Natural killer cell (primary cell): ENCODE measurements around the gene CERS6. TPM values are rescaled to one million over a fixed set of nuclear protein-coding genes. Genes with fewer than 3 reads are reported as not detected.

Experiments used
- ATAC-seq, 3 donors: fragments of 150-1000 bp in 2 of 3; fragments of 200-7000 bp in 1 of 3; cut with Tn5 transposase; 1 replicate in 1 of 3; 2 replicates in 2 of 3; pipeline ENCODE4 v1.10.0; 2021; ENCODE audit warnings: mild to moderate bottlenecking in 2 of 3, moderate library complexity in 2 of 3
- DNase-seq, 2 donors: peaks; one replicate each; pipeline versions ENCODE4 v3.0.0 to v3.0.0-alpha.2; 2013 to 2021; ENCODE audit warnings: mixed read lengths in 1 of 2
- H3K27ac ChIP-seq: one replicate; pipeline ENCODE4 v1.5.1; 2013; ENCODE audit warnings: mild to moderate bottlenecking, low read length
- H3K27me3 ChIP-seq: one replicate; pipeline ENCODE4 v1.6.1; 2013; ENCODE audit warnings: low read length; ENCODE audit not compliant: control insufficient read depth, insufficient read depth
- H3K36me3 ChIP-seq: one replicate; pipeline ENCODE4 v1.6.1; 2013; ENCODE audit warnings: low read length; ENCODE audit not compliant: control insufficient read depth, insufficient read depth
- H3K4me1 ChIP-seq: one replicate; pipeline ENCODE4 v1.6.1; 2013; ENCODE audit warnings: low read length; ENCODE audit not compliant: control insufficient read depth, insufficient read depth
- H3K4me3 ChIP-seq: one replicate; pipeline ENCODE4 v1.5.1; 2013; ENCODE audit warnings: low read length
- H3K9me3 ChIP-seq: one replicate; pipeline ENCODE4 v1.6.1; 2013; ENCODE audit warnings: low read length; ENCODE audit not compliant: control insufficient read depth, insufficient read depth
- H3K27ac Mint-ChIP-seq, 2 donors: one replicate each; pipeline ENCODE4 v1.8.0; 2022; ENCODE audit warnings: mild to moderate bottlenecking in 2 of 2, mixed read lengths in 2 of 2, moderate library complexity in 1 of 2
- H3K27me3 Mint-ChIP-seq, 2 donors: one replicate each; pipeline ENCODE4 v1.8.0; 2022; ENCODE audit warnings: low read depth in 2 of 2, mixed read lengths in 2 of 2
- H3K36me3 Mint-ChIP-seq: one replicate; pipeline ENCODE4 v1.8.0; 2022; ENCODE audit warnings: mixed read lengths
- H3K4me1 Mint-ChIP-seq, 2 donors: one replicate each; pipeline ENCODE4 v1.8.0; 2022; ENCODE audit warnings: mixed read lengths in 2 of 2
- H3K4me3 Mint-ChIP-seq: one replicate; pipeline ENCODE4 v1.8.0; 2022; ENCODE audit warnings: mild to moderate bottlenecking, moderate library complexity, mixed read lengths
- H3K9me3 Mint-ChIP-seq, 2 donors: one replicate each; pipeline ENCODE4 v1.8.0; 2022; ENCODE audit warnings: mixed read lengths in 2 of 2
- WGBS: methylation state at CpG from one replicate; pipeline ENCODE4 v1.1.7; 2013; ENCODE audit warnings: missing lambda C conversion rate; ENCODE audit not compliant: insufficient coverage; 5-methylcytosine and 5-hydroxymethylcytosine counted together
- intact Hi-C: fragments of 100-400 bp; cut with micrococcal nuclease; formaldehyde crosslinking; loops from one replicate; pipeline ENCODE4 v1.14.2; 2022
- total RNA-seq, 4 donors: library from RNA; stranded (reverse); fragments of 120-200 nt in 1 of 4; gene quantifications; one replicate each; pipeline versions ENCODE4 v1.2.3 to v1.2.4, GENCODE V29; 2013 to 2022
- TF ChIP-seq, protein P1 (sequence below): fragments of 200-600 bp; IDR thresholded peaks from one replicate; pipeline ENCODE4 v1.8.0; 2022; ENCODE audit warnings: antibody characterized with exemption

The CERS6 gene
- total RNA-seq, 3 donors from 2014 or later (not counting 1 experiment from before 2014, with no cell fraction given): 9.1 to 13.5 (median 11.8) TPM

- H3K27ac ChIP-seq: no peak overlapping the region
- ATAC-seq (no peak), DNase-seq (no peak)
- WGBS: 62% methylated on average over 2 of the region's 2 CpGs
- H3K4me3 Mint-ChIP-seq: no peak overlapping the region
- H3K4me1 ChIP-seq: no peaks in the 10 kb centered on the region
- no peaks in the 10 kb centered on the region for H3K9me3 Mint-ChIP-seq
- no peaks in the 10 kb centered on the region for H3K36me3 ChIP-seq
- H3K27me3 ChIP-seq: no peaks in the 10 kb centered on the region
- intact Hi-C loops: loop anchor here (10.0 kb wide), 1 partner anchor 107 kb away; no protein-coding TSS in a partner anchor
- no peak overlapping the region for H3K27ac Mint-ChIP-seq
- TF ChIP-seq, protein P1, sequence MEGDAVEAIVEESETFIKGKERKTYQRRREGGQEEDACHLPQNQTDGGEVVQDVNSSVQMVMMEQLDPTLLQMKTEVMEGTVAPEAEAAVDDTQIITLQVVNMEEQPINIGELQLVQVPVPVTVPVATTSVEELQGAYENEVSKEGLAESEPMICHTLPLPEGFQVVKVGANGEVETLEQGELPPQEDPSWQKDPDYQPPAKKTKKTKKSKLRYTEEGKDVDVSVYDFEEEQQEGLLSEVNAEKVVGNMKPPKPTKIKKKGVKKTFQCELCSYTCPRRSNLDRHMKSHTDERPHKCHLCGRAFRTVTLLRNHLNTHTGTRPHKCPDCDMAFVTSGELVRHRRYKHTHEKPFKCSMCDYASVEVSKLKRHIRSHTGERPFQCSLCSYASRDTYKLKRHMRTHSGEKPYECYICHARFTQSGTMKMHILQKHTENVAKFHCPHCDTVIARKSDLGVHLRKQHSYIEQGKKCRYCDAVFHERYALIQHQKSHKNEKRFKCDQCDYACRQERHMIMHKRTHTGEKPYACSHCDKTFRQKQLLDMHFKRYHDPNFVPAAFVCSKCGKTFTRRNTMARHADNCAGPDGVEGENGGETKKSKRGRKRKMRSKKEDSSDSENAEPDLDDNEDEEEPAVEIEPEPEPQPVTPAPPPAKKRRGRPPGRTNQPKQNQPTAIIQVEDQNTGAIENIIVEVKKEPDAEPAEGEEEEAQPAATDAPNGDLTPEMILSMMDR: no peak
- no peak overlapping the region for H3K4me3 ChIP-seq
- no peaks in the 10 kb centered on the region for H3K9me3 ChIP-seq
- H3K36me3 Mint-ChIP-seq: no peaks in the 10 kb centered on the region
- H3K27me3 Mint-ChIP-seq: no peaks in the 10 kb centered on the region
- peaks cover 15 to 45% of the 10 kb centered on the region in 2 donors for H3K4me1 Mint-ChIP-seq
Observed at GRCh38 chr2:168482269-168482668, 26.2 kb downstream of the CERS6 start.

DNA sequence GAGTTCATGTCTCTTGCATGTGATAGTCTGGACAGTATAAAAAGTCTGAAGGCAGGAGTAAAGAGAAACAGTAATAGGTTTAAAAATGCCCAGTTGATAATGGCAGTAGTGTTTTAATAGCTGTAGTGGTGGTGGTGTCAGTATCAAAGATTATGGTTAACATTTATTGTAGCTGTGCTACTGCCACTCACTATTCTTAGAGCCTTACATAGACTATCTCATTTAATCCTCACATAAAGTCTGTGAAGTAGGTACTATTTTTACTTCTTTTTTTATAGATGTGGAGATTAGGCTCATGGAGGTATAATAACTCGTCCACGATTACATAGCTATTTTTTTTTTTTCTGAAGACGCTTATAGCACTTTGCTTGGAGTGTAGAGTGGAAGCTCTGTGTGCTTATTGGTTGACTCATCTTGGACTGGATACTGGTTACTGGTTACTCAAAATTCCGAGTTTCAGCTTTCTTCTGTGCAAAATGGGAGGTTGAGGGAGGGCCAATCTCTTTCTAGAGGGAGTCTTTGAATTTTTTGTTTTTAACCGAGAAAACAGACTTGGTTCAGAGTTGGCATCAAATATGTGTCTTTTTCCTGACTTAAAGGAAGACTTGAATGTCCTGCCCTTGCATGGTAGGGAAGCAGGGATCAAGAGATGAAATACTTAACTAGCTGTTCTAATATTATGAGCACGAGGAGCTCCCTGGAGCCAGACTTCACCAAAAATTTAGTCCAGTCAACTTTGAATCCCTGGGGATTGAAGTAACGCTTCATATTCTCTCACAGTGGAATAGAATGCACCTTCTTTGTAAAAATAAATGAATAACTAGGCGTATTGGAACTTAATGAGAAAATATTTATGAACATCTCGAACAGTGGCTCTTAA is 27.1 kb downstream of the CERS6 start:
- H3K27ac ChIP-seq: no peak overlapping the region
- no peaks in the 10 kb centered on the region for H3K9me3 Mint-ChIP-seq
- DNase-seq: no peak
- no peaks in the 10 kb centered on the region for H3K36me3 Mint-ChIP-seq
- H3K4me1 Mint-ChIP-seq: peaks cover 15 to 37% of the 10 kb centered on the region in 2 donors
- no peaks in the 10 kb centered on the region for H3K27me3 Mint-ChIP-seq
- no peaks in the 10 kb centered on the region for H3K27me3 ChIP-seq
- no peak overlapping the region for H3K27ac Mint-ChIP-seq
- TF ChIP-seq, protein P1: no peak
- H3K36me3 ChIP-seq: no peaks in the 10 kb centered on the region
- no peak overlapping the region for H3K4me3 Mint-ChIP-seq
- no peaks in the 10 kb centered on the region for H3K9me3 ChIP-seq
- no peak for ATAC-seq
- intact Hi-C loops: loop anchor here (10.0 kb wide), 1 partner anchor 108 kb away; no protein-coding TSS in a partner anchor
- WGBS: 90% methylated on average over 9 of the region's 9 CpGs
- H3K4me3 ChIP-seq: no peak overlapping the region
- H3K4me1 ChIP-seq: no peaks in the 10 kb centered on the region

GRCh38 chr2:168486477-168486876 is 30.4 kb downstream of the CERS6 start:
- Mint-ChIP-seq H3K9me3 (no peaks in the 10 kb centered on the region), H3K4me3 (no peak overlapping the region), H3K27ac (no peak overlapping the region), H3K27me3 (no peaks in the 10 kb centered on the region), H3K36me3 (no peaks in the 10 kb centered on the region), H3K4me1 (peaks cover 22 to 47% of the 10 kb centered on the region in 2 donors)
- no peak overlapping the region for H3K4me3 ChIP-seq
- ATAC-seq (no peak), DNase-seq (no peak)
- TF ChIP-seq, protein P1: no peak
- peaks cover 11% of the 10 kb centered on the region for H3K4me1 ChIP-seq
- H3K9me3 ChIP-seq: no peaks in the 10 kb centered on the region
- WGBS: 87% methylated on average over 3 of the region's 3 CpGs
- H3K27ac ChIP-seq: no peak overlapping the region
- no peaks in the 10 kb centered on the region for H3K27me3 ChIP-seq
- intact Hi-C loops: loop anchor here (10.0 kb wide), 1 partner anchor 112 kb away; no protein-coding TSS in a partner anchor
- no peaks in the 10 kb centered on the region for H3K36me3 ChIP-seq
